Measurements from ENCODE around the gene ZMYM2.

DNA sequence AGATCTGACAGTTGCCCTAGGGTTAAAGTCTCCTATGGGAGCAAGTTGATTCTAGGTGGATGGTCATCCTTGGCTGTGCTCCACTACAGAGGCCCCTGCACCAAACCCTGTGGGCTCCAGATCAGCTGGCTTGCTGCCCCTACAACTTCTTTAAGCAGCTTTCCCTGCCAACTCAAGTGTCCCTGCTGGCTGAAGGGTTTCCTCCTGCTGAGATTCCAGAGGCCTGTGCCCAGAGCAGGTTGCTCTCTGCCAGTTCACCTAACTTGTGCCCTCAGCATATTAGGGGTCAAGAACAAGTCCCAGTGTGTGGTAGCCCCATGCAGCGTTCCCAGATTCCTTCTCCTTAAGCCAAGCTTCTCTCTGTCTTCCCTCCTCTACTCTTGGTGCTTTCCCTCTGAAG is 85.6 kb downstream of the ZMYM2 start:
- TF ChIP-seq POLR2A (IDR thresholded peaks at IDR 0.05; ENCODE audit: low read depth, low read length): no peak
- no peak for TF ChIP-seq TAF1 (IDR thresholded peaks at IDR 0.05; ENCODE audit: low read depth, low read length)

All from GM12891 (cell line).